HepG2 (cell line): Measurements from ENCODE around the gene IGFLR1. TPM values are rescaled to one million over a fixed set of nuclear protein-coding genes. Genes with fewer than 3 reads are reported as not detected.

ENCODE experiments used
- ATAC-seq: fragments of 200-7000 bp; cut with Tn5 transposase; 3 replicates; pipeline ENCODE4 v1.9.1; 2020; ENCODE audit warnings: mild to moderate bottlenecking, moderate library complexity
- BruUV-seq: library from RNA; stranded (reverse); fragments of 400-500 nt; replicated peaks from 2 replicates; lab custom pipeline; 2021; lab: Mats Ljungman, UMichigan
- CTCF ChIA-PET: fragments of 300-600 bp; formaldehyde crosslinking; extraction: SDS; loops from one replicate; lab custom pipeline; 2021; ENCODE audit warnings: low total read pairs, inconsistent platforms, low intra/inter-chr PET ratio; lab: Yijun Ruan, JAX
- POLR2A ChIA-PET: fragments of 350-600 bp; sonication (Branson Sonifier 250); formaldehyde crosslinking; loops from one replicate; lab custom pipeline; 2020; ENCODE audit warnings: antibody characterized with exemption, inconsistent platforms; lab: Yijun Ruan, JAX
- DNase-seq: peaks from one replicate; pipeline ENCODE4 v3.0.0-alpha.2; 2015; ENCODE audit warnings: low spot score
- FAIRE-seq: peaks from 3 replicates; lab custom pipeline; 2011; peaks lifted over from hg19 to GRCh38; lab: Jason Lieb, UNC
- H2AFZ ChIP-seq: one replicate; pipeline ENCODE4 v1.6.1; 2011; ENCODE audit warnings: low read length, inconsistent platforms
- H3K27ac ChIP-seq: fragments of 300-600 bp; 3 replicates; pipeline ENCODE4 v1.8.0; 2011; ENCODE audit warnings: mixed run types, mild to moderate bottlenecking, mixed read lengths, low read length, inconsistent platforms; ENCODE audit not compliant: insufficient read depth; ENCODE audit errors: extremely low read length
- H3K27me3 ChIP-seq, 2 experiments: fragments of 200-600 bp in 1 of 2; 2 replicates in 1 of 2; 3 replicates in 1 of 2; pipeline versions ENCODE4 v1.6.0 to v1.8.0; 2011; ENCODE audit warnings: low read length in 2 of 2, mild to moderate bottlenecking in 2 of 2, moderate library complexity in 2 of 2, inconsistent platforms in 1 of 2; ENCODE audit not compliant: insufficient read depth in 2 of 2, control insufficient read depth in 1 of 2
- H3K36me3 ChIP-seq, 2 experiments: fragments of 200-600 bp in 1 of 2; replicated peaks in 1 of 2; 2 replicates in 1 of 2; 3 replicates in 1 of 2; pipeline versions ENCODE4 v1.5.1 to v1.8.0; 2011; ENCODE audit warnings: low read length in 2 of 2, inconsistent platforms in 1 of 2; ENCODE audit not compliant: insufficient read depth in 2 of 2, control insufficient read depth in 1 of 2
- H3K4me1 ChIP-seq: 2 replicates; pipeline ENCODE4 v1.5.1; 2012; ENCODE audit warnings: low read length, inconsistent platforms; ENCODE audit not compliant: insufficient read depth
- H3K4me2 ChIP-seq: 2 replicates; pipeline ENCODE4 v1.6.0; 2011; ENCODE audit warnings: low read depth, low read length, inconsistent platforms
- H3K4me3 ChIP-seq, 3 experiments: fragments of 200-600 bp in 1 of 3; sonication (generic), shearing (Covaris generic) in 1 of 3; replicated peaks in 1 of 3; 2 replicates each; pipeline ENCODE4 v1.5.1; 2011 to 2016; ENCODE audit warnings: low read length in 3 of 3, inconsistent platforms in 2 of 3, low read depth in 2 of 3, mild to moderate bottlenecking in 2 of 3, control low read depth in 1 of 3, mixed read lengths in 1 of 3; ENCODE audit not compliant: insufficient read depth in 1 of 3
- H3K79me2 ChIP-seq: one replicate; pipeline ENCODE4 v1.6.1; 2011; ENCODE audit warnings: low read length, inconsistent platforms; ENCODE audit not compliant: insufficient read depth
- H3K9ac ChIP-seq: 2 replicates; pipeline ENCODE4 v1.6.0; 2011; ENCODE audit warnings: mild to moderate bottlenecking, low read depth, low read length, inconsistent platforms; ENCODE audit not compliant: insufficient read depth
- H3K9me3 ChIP-seq: 2 replicates; pipeline ENCODE4 v1.5.1; 2012; ENCODE audit warnings: mild to moderate bottlenecking, low read length
- H4K20me1 ChIP-seq: 2 replicates; pipeline ENCODE4 v1.6.0; 2011; ENCODE audit warnings: inconsistent platforms, mild to moderate bottlenecking, low read length, moderate library complexity; ENCODE audit not compliant: insufficient read depth
- HDAC6 ChIP-seq: fragments of 200-600 bp; sonication (generic); IDR thresholded peaks from 2 replicates; pipeline ENCODE4 v1.7.0; 2017; ENCODE audit warnings: mild to moderate bottlenecking, antibody characterized with exemption, low read length, low read depth
- ISX ChIP-seq: sonication (generic); formaldehyde crosslinking; conservative IDR thresholded peaks from 2 replicates; pipeline ENCODE4 v1.5.0; 2020; ENCODE audit warnings: missing genetic modification reagents
- MAFG ChIP-seq: sonication (generic); formaldehyde crosslinking; IDR thresholded peaks from 2 replicates; pipeline ENCODE4 v1.5.1; 2020; ENCODE audit warnings: mild to moderate bottlenecking, missing genetic modification reagents
- MTERF4 ChIP-seq: sonication (generic); formaldehyde crosslinking; IDR thresholded peaks from 2 replicates; pipeline ENCODE4 v1.8.0; 2023; ENCODE audit warnings: mild to moderate bottlenecking, missing genetic modification reagents
- MYPOP ChIP-seq: sonication (generic); formaldehyde crosslinking; IDR thresholded peaks from 2 replicates; pipeline ENCODE4 v1.8.1; 2023; ENCODE audit warnings: mild to moderate bottlenecking, moderate library complexity, missing genetic modification reagents
- NFAT5 ChIP-seq: sonication (generic); formaldehyde crosslinking; IDR thresholded peaks from 2 replicates; pipeline ENCODE4 v1.4.0; 2020; ENCODE audit warnings: missing genetic modification reagents
- U2AF1 ChIP-seq: fragments of 200-400 bp; formaldehyde crosslinking; optimal IDR thresholded peaks from 2 replicates; pipeline ENCODE3; 2017; ENCODE audit warnings: mild to moderate bottlenecking, low read depth, low read length
- ZMAT5 ChIP-seq: sonication (generic); formaldehyde crosslinking; IDR thresholded peaks from 2 replicates; pipeline ENCODE4 v1.5.0; 2020; ENCODE audit warnings: mild to moderate bottlenecking, low read depth, missing genetic modification reagents, borderline replicate concordance
- ZNF17 ChIP-seq: sonication (generic); formaldehyde crosslinking; IDR thresholded peaks from 2 replicates; pipeline ENCODE4 v1.5.0; 2020; ENCODE audit warnings: mild to moderate bottlenecking, missing genetic modification reagents
- ZNF574 ChIP-seq: sonication (generic); formaldehyde crosslinking; IDR thresholded peaks from 2 replicates; pipeline ENCODE4 v1.4.0; 2020; ENCODE audit warnings: missing genetic modification reagents
- ZNF589 ChIP-seq: sonication (generic); formaldehyde crosslinking; conservative IDR thresholded peaks from 2 replicates; pipeline ENCODE4 v1.8.0; 2022; ENCODE audit warnings: mild to moderate bottlenecking, moderate library complexity, missing genetic modification reagents
- ZNF878 ChIP-seq: sonication (generic); formaldehyde crosslinking; IDR thresholded peaks from 2 replicates; pipeline ENCODE4 v1.8.1; 2023; ENCODE audit warnings: mild to moderate bottlenecking, missing genetic modification reagents, moderate library complexity
- WGBS: methylation state at CpG from one replicate; pipeline ENCODE4 v1.1.6; 2017; ENCODE audit warnings: low lambda C conversion rate; 5-methylcytosine and 5-hydroxymethylcytosine counted together
- in situ Hi-C: cut with HindIII; loops from 2 replicates; pipeline ENCODE4 v1.10.0; 2017; ENCODE audit warnings: low pct_unique_long_range_greater_than_20kb; ENCODE audit not compliant: extremely low pct_ligation_motif_present
- intact Hi-C: fragments of 100-400 bp; cut with micrococcal nuclease; formaldehyde crosslinking; loops from one replicate; pipeline ENCODE4 v1.10.0; 2022; ENCODE audit not compliant: unreplicated experiment
- polyA plus RNA-seq, 8 experiments: library from polyadenylated mRNA; depleted of rRNA in 3 of 8; stranded (reverse) in 7 of 8; unstranded in 1 of 8; fragments of >200 nt; fragmentation: Illumina TruSeq in 4 of 8; extraction: Trizol in 4 of 8; gene quantifications; 2 replicates each; pipeline versions ENCODE4 v1.2.1 to v1.2.3, GENCODE V29; 2011 to 2016; ENCODE audit warnings: low read depth in 4 of 8, missing spikeins in 1 of 8, mixed read lengths in 1 of 8; ENCODE audit not compliant: insufficient read depth in 1 of 8
- total RNA-seq, 5 experiments: library from RNA; depleted of rRNA; stranded (reverse); fragments of >200 nt; fragmentation: Illumina TruSeq; extraction: Trizol; gene quantifications; 2 replicates each; pipeline ENCODE4 v1.2.3, GENCODE V29; 2016; ENCODE audit warnings: low read depth in 1 of 5

IGFLR1 gene
- total and polyA plus RNA-seq, 2 of the 13 experiments (the other 11 are each of a cell fraction or from before 2014, with no cell fraction given) = 5.4 to 8.9 TPM

- no peak overlapping the region for H3K4me3 ChIP-seq
- no peak overlapping the region; the same call in 1 of the 2 replicates for H3K4me2 ChIP-seq
- H3K27ac ChIP-seq = no peak overlapping the region
- DNase-seq (no peak), ATAC-seq (no peak), FAIRE-seq (no peak)
- H4K20me1 ChIP-seq = no peaks in the 10 kb centered on the region
- H3K9me3 ChIP-seq = no peaks in the 10 kb centered on the region
- no peak overlapping the region for H2AFZ ChIP-seq
- 92% methylated on average over 5 of the region's 5 CpGs for WGBS
- no peaks in the 10 kb centered on the region; a peak in 1 of 5 replicates for H3K27me3 ChIP-seq
- POLR2A ChIA-PET = no interaction called here
- H3K79me2 ChIP-seq = peaks cover 20% of the 10 kb centered on the region
- BruUV-seq = no TSS peak
- H3K36me3 ChIP-seq = peaks cover 3 to 20% of the 10 kb centered on the region in 2 experiments; a peak in 3 of 5 replicates
- no peak overlapping the region for H3K9ac ChIP-seq
- CTCF ChIA-PET = no interaction called here
- in situ Hi-C loops (no loop called here), intact Hi-C loops (no loop called here)
- H3K4me1 ChIP-seq = peaks cover 32% of the 10 kb centered on the region
- TF ChIP-seq ZMAT5 (CRISPR knock-in tag) = no peak
- TF ChIP-seq U2AF1 = no peak
- TF ChIP-seq ZNF574 (CRISPR knock-in tag) = no peak
- no peak for TF ChIP-seq ZNF589 (CRISPR knock-in tag)
- no peak for TF ChIP-seq MTERF4
- no peak for TF ChIP-seq MYPOP (CRISPR knock-in tag)
- no peak for TF ChIP-seq HDAC6
- no peak for TF ChIP-seq MAFG (CRISPR knock-in tag)
- no peak for TF ChIP-seq ZNF17 (CRISPR knock-in tag)
- TF ChIP-seq ZNF878 (CRISPR knock-in tag) = no peak
- no peak for TF ChIP-seq NFAT5 (CRISPR knock-in tag)
- no peak for TF ChIP-seq ISX (CRISPR knock-in tag)
Observed at GRCh38 chr19:35750167-35750566, 7.9 kb upstream of the IGFLR1 start.
